GM23248 (cell line): ENCODE data around the gene CFAP54.

ENCODE experiments used
- EZH2 ChIP-seq: fragments of 200-600 bp; sonication (generic); IDR thresholded peaks from 2 replicates; pipeline ENCODE4 v1.6.1; 2018; ENCODE audit warnings: antibody characterized with exemption, mild to moderate bottlenecking; ENCODE audit not compliant: insufficient read depth, poor library complexity, severe bottlenecking
- EZH2phosphoT487 ChIP-seq: fragments of 200-600 bp; sonication (generic); IDR thresholded peaks from 2 replicates; pipeline ENCODE4 v1.6.1; 2018; ENCODE audit warnings: antibody characterized with exemption, moderate library complexity, mild to moderate bottlenecking, low read depth; ENCODE audit not compliant: insufficient read depth

DNA sequence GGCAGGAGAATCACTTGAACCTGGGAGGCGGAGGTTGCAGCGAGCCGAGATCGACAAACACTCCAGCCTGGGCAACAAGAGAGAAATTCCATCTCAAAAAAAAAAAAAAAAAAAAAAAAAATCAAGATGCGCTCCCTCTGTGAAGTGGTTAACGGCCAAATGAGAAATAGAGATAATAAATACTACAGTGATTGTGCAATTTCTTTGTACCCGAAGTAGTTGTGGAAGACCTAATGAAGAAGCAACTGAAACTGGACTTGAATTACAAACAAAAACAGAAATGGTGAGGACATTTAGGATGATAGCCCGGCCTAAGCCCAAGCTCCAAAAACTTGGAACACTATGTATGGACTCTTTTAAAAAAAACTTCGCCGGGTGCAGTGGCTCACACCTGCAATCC is 45.0 kb upstream of the CFAP54 start:
- no peak for TF ChIP-seq EZH2
- TF ChIP-seq EZH2phosphoT487 = no peak
